Upper lobe of right lung (tissue), 1 donor: ENCODE data around the gene B3GAT1. TPM values are rescaled to one million over a fixed set of nuclear protein-coding genes. Genes with fewer than 3 reads are reported as not detected.

Source experiments
- ATAC-seq: fragments of 200-7000 bp; cut with Tn5 transposase; one replicate; pipeline ENCODE4 v1.9.1; 2020; ENCODE audit warnings: mild to moderate bottlenecking, moderate library complexity
- DNase-seq: peaks from one replicate; pipeline ENCODE4 v3.0.0-alpha.2; 2020
- H3K27ac ChIP-seq: fragments of 200-600 bp; one replicate; pipeline ENCODE4 v1.8.0; 2022
- H3K27me3 ChIP-seq: fragments of 200-600 bp; one replicate; pipeline ENCODE4 v1.8.0; 2022; ENCODE audit warnings: mild to moderate bottlenecking
- H3K36me3 ChIP-seq: fragments of 200-600 bp; one replicate; pipeline ENCODE4 v1.8.0; 2022
- H3K4me1 ChIP-seq: fragments of 200-600 bp; one replicate; pipeline ENCODE4 v1.8.0; 2022
- H3K4me3 ChIP-seq: fragments of 200-600 bp; one replicate; pipeline ENCODE4 v1.8.0; 2022; ENCODE audit warnings: mild to moderate bottlenecking
- H3K9me3 ChIP-seq: fragments of 200-600 bp; one replicate; pipeline ENCODE4 v1.8.0; 2022
- intact Hi-C: fragments of 100-400 bp; cut with DNase I; formaldehyde crosslinking; loops from one replicate; pipeline ENCODE4 v1.11.0; 2022
- total RNA-seq: library from RNA; stranded (reverse); fragmentation: NEBNext Ultra II Directional; extraction: Animal tissue kit (Norgen Biotek cat#: 25700); gene quantifications from one replicate; pipeline ENCODE4 v1.2.1, GENCODE V29; 2021
- TF ChIP-seq, protein P1 (sequence below): fragments of 200-600 bp; IDR thresholded peaks from one replicate; pipeline ENCODE4 v1.8.0; 2022; ENCODE audit warnings: antibody characterized with exemption
- donor health status: DM: no; HTN: yes; CAD: no; lungs with severe emphysema.

B3GAT1 gene
- total RNA-seq, 1 donor from 2014 or later = 1.2 TPM

DNA sequence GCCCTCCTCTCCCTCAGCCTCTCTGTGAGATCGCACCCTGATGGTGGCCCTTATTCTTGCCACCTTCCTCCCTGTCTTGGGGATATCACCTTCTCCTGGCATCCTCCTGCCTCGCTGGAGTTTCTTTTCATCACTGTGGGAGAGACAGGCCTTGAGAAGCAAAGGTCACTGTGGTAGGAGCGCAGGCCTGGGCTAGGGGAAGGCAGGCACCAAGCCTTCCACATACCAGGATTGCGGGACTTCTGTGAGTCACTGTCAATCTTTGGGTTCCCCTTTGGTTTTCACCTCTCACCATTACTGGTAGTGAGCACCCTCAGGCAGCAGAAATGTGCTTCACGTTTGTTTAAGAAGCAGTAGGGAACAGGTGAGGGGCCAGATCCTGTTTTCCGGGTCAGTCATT is 31.2 kb upstream of the B3GAT1 start:
- Histone ChIP-seq H3K27me3 (peaks cover 7% of the 10 kb centered on the region), H3K4me1 (no peaks in the 10 kb centered on the region), H3K4me3 (no peak overlapping the region), H3K27ac (no peak overlapping the region), H3K36me3 (no peaks in the 10 kb centered on the region), H3K9me3 (no peaks in the 10 kb centered on the region)
- TF ChIP-seq, protein P1, sequence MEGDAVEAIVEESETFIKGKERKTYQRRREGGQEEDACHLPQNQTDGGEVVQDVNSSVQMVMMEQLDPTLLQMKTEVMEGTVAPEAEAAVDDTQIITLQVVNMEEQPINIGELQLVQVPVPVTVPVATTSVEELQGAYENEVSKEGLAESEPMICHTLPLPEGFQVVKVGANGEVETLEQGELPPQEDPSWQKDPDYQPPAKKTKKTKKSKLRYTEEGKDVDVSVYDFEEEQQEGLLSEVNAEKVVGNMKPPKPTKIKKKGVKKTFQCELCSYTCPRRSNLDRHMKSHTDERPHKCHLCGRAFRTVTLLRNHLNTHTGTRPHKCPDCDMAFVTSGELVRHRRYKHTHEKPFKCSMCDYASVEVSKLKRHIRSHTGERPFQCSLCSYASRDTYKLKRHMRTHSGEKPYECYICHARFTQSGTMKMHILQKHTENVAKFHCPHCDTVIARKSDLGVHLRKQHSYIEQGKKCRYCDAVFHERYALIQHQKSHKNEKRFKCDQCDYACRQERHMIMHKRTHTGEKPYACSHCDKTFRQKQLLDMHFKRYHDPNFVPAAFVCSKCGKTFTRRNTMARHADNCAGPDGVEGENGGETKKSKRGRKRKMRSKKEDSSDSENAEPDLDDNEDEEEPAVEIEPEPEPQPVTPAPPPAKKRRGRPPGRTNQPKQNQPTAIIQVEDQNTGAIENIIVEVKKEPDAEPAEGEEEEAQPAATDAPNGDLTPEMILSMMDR = no peak
- DNase-seq (no peak), ATAC-seq (no peak)
- intact Hi-C loops = no loop called here

DNA sequence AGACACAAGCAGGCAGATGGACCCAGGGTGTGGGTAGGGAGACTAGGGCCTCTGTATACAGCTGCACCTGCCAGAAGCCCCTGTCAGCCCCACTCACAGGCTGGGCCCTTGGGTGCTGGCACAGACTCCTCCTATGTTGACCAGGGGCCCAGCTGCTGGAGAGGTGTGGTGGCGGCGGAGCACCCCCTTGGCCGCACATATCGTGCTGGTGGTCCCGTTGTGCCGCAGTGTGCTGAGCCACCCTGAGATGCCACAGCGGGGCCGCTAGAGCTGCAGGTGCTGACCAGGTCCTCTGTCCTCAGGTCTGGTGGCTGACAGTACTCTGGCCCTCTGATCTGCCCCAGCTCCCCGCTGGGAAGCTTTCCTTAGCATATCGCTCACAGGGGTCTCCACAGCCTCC is 30.2 kb upstream of the B3GAT1 start:
- no peak overlapping the region for H3K27ac ChIP-seq
- no peaks in the 10 kb centered on the region for H3K36me3 ChIP-seq
- no peak overlapping the region for H3K4me3 ChIP-seq
- DNase-seq = no peak
- no peaks in the 10 kb centered on the region for H3K9me3 ChIP-seq
- TF ChIP-seq, protein P1 = no peak
- ATAC-seq = no peak
- intact Hi-C loops = no loop called here
- H3K4me1 ChIP-seq = no peaks in the 10 kb centered on the region
- peaks cover 9% of the 10 kb centered on the region for H3K27me3 ChIP-seq

DNA sequence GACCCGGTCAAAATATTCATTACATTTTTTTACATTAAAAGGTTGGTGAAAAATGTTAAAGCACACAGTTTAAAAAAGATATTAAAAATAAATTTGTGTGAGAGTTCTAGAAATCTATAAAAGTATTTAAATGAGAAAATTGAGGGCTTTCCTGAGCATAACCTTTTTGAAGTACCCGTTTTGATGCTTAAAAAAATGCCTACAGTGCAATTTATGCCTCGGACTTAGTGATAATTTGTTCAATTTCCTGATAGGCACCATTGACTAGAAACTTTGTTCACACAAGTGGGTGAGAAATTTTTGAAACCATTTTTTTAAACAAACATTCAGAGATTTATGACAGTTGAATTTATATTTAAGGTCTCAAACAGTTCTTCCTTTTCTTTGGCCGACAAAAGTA is 29.7 kb upstream of the B3GAT1 start:
- no peak for DNase-seq
- Histone ChIP-seq H3K36me3 (no peaks in the 10 kb centered on the region), H3K4me1 (no peaks in the 10 kb centered on the region), H3K27me3 (peaks cover 9% of the 10 kb centered on the region), H3K27ac (no peak overlapping the region), H3K4me3 (no peak overlapping the region), H3K9me3 (no peaks in the 10 kb centered on the region)
- no peak for ATAC-seq
- TF ChIP-seq, protein P1 = no peak
- intact Hi-C loops = no loop called here

DNA sequence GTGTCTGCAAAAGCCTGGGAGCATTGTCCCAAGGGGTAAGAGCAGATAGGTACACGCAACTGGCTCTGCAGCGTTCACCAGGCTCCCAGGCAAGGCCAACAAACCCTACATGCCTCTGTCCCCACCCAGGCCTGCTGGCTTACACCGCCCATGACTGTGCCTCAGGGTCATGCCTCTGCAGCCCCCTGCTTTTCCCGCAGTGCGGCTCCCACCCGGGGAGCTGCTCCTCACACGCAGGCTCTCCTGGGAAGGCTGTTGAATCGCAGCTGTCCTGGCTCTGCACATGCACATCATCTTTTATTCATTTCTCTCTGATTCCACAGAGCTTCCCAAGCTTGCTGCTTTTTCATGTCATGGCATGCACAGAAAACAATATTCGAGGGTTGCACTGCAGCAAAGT is 29.2 kb upstream of the B3GAT1 start:
- H3K36me3 ChIP-seq = no peaks in the 10 kb centered on the region
- H3K27ac ChIP-seq = no peak overlapping the region
- intact Hi-C loops = no loop called here
- ATAC-seq (no peak), DNase-seq (no peak)
- no peaks in the 10 kb centered on the region for H3K9me3 ChIP-seq
- TF ChIP-seq, protein P1 = no peak
- no peak overlapping the region for H3K4me3 ChIP-seq
- H3K4me1 ChIP-seq = no peaks in the 10 kb centered on the region
- peaks cover 9% of the 10 kb centered on the region for H3K27me3 ChIP-seq

DNA sequence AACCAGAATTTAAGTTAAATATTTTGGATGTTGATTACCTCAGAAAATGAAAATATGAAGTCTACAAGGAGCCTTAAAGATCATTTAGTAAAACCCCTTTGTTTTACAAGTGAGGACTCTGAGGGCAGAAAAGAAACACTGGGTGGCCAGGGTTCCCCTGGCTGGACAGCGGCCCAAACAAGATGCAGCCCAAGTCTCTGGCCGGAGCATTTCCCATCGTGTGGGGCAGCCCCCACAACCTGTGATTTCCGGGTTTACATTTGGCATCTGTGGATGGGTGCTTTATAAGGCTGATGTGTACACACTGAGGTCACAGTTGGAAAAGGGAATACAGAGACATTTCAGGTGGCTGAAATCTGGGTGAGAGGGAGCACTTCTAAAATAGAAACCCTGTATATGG is 28.8 kb upstream of the B3GAT1 start:
- intact Hi-C loops = no loop called here
- DNase-seq (no peak), ATAC-seq (no peak)

More for the DNA sequence above, 28.8 kb upstream of the B3GAT1 start:
- no peaks in the 10 kb centered on the region for H3K4me1 ChIP-seq
- H3K27ac ChIP-seq = no peak overlapping the region
- H3K27me3 ChIP-seq = peaks cover 9% of the 10 kb centered on the region
- H3K9me3 ChIP-seq = no peaks in the 10 kb centered on the region
- no peak overlapping the region for H3K4me3 ChIP-seq
- TF ChIP-seq, protein P1 = no peak
- no peaks in the 10 kb centered on the region for H3K36me3 ChIP-seq
